ENCODE results near the gene HKDC1.
"Not testable (repeated sequence)": the region's sequence is repeated elsewhere in the genome, so short reads cannot be mapped to it uniquely, and the experiment has no call there.

The HKDC1 gene

GRCh38 chr10:69269761-69270160 is 49.6 kb downstream of the HKDC1 start:
- H3K27me3 ChIP-seq (ENCODE audit: control insufficient read depth in 1 of 2, insufficient read depth in 2 of 2, low read length in 2 of 2) = no peaks in the 10 kb centered on the region
- H3K9me3 ChIP-seq (ENCODE audit: low read length) = no peaks in the 10 kb centered on the region
- no peak overlapping the region for H3K9ac ChIP-seq (ENCODE audit: low read length)
- H3K36me3 ChIP-seq (ENCODE audit: insufficient read depth, low read length) = no peaks in the 10 kb centered on the region
- H3K27ac ChIP-seq (ENCODE audit: low read depth, low read length) = no peak overlapping the region
- H3K4me3 ChIP-seq (ENCODE audit: low read depth in 1 of 2, low read length in 2 of 2) = no peak overlapping the region
- no peaks in the 10 kb centered on the region for H3K4me1 ChIP-seq (ENCODE audit: insufficient read depth, low read length)

- Histone ChIP-seq H3K9ac (ENCODE audit: low read length) (no peak overlapping the region), H3K27ac (ENCODE audit: low read depth, low read length) (no peak overlapping the region), H3K4me1 (ENCODE audit: insufficient read depth, low read length) (no peaks in the 10 kb centered on the region), H3K4me3 (ENCODE audit: low read depth in 1 of 2, low read length in 2 of 2) (no peak overlapping the region), H3K36me3 (ENCODE audit: insufficient read depth, low read length) (no peaks in the 10 kb centered on the region), H3K27me3 (ENCODE audit: control insufficient read depth in 1 of 2, insufficient read depth in 2 of 2, low read length in 2 of 2) (no peaks in the 10 kb centered on the region), H3K9me3 (ENCODE audit: low read length) (no peaks in the 10 kb centered on the region)
These were observed 50.9 kb downstream of the HKDC1 start for GRCh38 chr10:69270990-69271389.

GRCh38 chr10:69272624-69273023 is 52.5 kb downstream of the HKDC1 start:
- H3K27ac ChIP-seq (ENCODE audit: low read depth, low read length) = no peak overlapping the region
- H3K4me1 ChIP-seq (ENCODE audit: insufficient read depth, low read length) = no peaks in the 10 kb centered on the region
- no peaks in the 10 kb centered on the region for H3K27me3 ChIP-seq (ENCODE audit: control insufficient read depth in 1 of 2, insufficient read depth in 2 of 2, low read length in 2 of 2)
- no peaks in the 10 kb centered on the region for H3K36me3 ChIP-seq (ENCODE audit: insufficient read depth, low read length)
- no peak overlapping the region for H3K9ac ChIP-seq (ENCODE audit: low read length)
- no peak overlapping the region for H3K4me3 ChIP-seq (ENCODE audit: low read depth in 1 of 2, low read length in 2 of 2)
- no peaks in the 10 kb centered on the region for H3K9me3 ChIP-seq (ENCODE audit: low read length)

DNA sequence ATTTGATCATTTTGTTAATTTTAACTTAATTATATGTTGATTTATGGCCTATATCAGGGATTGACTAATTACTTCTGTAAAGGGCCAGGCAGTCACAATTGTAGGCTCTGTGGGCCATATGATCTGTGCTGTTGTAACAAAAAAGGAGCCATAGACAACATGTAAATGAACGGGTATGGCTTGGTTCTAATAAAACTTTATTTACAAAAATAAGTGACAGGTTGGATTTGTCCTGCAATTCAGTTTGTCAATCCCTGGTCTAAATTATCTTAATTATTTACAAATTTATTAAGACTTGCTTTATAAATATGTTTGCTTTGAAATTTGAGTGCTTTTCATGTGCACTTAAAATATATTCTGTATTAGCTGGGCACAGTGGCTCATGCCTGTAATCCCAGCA is 55.3 kb downstream of the HKDC1 start:
- Histone ChIP-seq H3K9me3 (ENCODE audit: low read length) (no peaks in the 10 kb centered on the region), H3K27ac (ENCODE audit: low read depth, low read length) (no peak overlapping the region), H3K4me3 (ENCODE audit: low read depth in 1 of 2, low read length in 2 of 2) (no peak overlapping the region), H3K27me3 (ENCODE audit: control insufficient read depth in 1 of 2, insufficient read depth in 2 of 2, low read length in 2 of 2) (no peaks in the 10 kb centered on the region), H3K4me1 (ENCODE audit: insufficient read depth, low read length) (no peaks in the 10 kb centered on the region), H3K36me3 (ENCODE audit: insufficient read depth, low read length) (no peaks in the 10 kb centered on the region), H3K9ac (ENCODE audit: low read length) (no peak overlapping the region)

DNA sequence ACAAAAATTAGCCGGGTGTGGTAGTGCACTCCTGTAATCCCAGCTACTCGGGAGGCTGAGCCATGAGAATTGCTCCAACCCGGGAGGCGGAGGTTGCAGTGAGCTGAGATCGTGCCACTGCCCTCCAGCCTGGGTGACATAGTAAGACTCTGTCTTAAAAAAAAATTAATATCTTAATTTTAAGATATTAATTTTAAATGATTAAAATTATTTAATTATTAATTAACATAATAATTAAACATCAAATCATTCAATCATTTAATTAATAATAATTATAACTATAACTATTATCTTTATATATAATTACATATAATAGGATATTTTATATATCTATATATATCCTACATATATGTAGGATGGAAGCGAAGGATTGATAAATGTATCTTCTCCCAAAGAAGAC is 56.4 kb downstream of the HKDC1 start:
- H3K9me3 ChIP-seq (ENCODE audit: low read length) = no peaks in the 10 kb centered on the region
- no peaks in the 10 kb centered on the region for H3K27me3 ChIP-seq (ENCODE audit: control insufficient read depth in 1 of 2, insufficient read depth in 2 of 2, low read length in 2 of 2)
- H3K9ac ChIP-seq (ENCODE audit: low read length) = no peak overlapping the region
- H3K4me1 ChIP-seq (ENCODE audit: insufficient read depth, low read length) = no peaks in the 10 kb centered on the region
- H3K4me3 ChIP-seq (ENCODE audit: low read depth in 1 of 2, low read length in 2 of 2) = no peak overlapping the region
- no peaks in the 10 kb centered on the region for H3K36me3 ChIP-seq (ENCODE audit: insufficient read depth, low read length)
- no peak overlapping the region for H3K27ac ChIP-seq (ENCODE audit: low read depth, low read length)

DNA sequence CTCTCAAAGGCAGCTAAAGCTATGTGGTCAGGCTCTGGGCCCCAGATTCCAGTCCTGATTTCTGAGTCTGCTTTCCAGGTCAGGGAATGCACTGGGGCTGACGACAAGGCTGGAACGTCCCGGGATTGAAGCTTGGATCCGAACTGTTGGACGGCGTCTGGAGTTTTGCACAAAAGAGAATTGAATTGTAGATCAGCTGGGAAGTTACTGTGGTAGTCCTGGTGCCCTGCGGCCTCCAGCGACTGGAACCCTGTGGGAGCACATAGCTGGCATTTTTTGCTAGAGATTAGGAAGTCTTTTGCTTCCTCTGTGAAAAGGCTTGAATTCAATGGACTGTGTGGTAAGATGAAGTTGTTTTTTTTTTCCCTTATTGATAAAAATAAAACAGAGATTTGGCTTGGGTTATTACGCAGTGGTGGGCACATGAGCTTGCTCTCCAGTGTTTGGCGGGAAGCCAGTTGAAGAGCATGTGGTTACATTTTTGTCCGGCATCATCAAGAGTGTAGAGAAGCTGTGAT is 58.4 kb downstream of the HKDC1 start, which contains the start of gene HK1:
Gene HK1, plus strand, starts transcription at position 51 of the 518 bp plus-strand sequence.
- Histone ChIP-seq H3K27ac (ENCODE audit: low read depth, low read length) (no peak within 1 kb of the TSS), H3K4me3 (ENCODE audit: low read depth in 1 of 2, low read length in 2 of 2) (no peak within 1 kb of the TSS), H3K9ac (ENCODE audit: low read length) (no peak within 1 kb of the TSS), H3K9me3 (ENCODE audit: low read length) (no peaks in the 10 kb centered on the region), H3K4me1 (ENCODE audit: insufficient read depth, low read length) (no peaks in the 10 kb centered on the region), H3K27me3 (ENCODE audit: control insufficient read depth in 1 of 2, insufficient read depth in 2 of 2, low read length in 2 of 2) (no peaks in the 10 kb centered on the region), H3K36me3 (ENCODE audit: insufficient read depth, low read length) (no peaks in the 10 kb centered on the region)

DNA sequence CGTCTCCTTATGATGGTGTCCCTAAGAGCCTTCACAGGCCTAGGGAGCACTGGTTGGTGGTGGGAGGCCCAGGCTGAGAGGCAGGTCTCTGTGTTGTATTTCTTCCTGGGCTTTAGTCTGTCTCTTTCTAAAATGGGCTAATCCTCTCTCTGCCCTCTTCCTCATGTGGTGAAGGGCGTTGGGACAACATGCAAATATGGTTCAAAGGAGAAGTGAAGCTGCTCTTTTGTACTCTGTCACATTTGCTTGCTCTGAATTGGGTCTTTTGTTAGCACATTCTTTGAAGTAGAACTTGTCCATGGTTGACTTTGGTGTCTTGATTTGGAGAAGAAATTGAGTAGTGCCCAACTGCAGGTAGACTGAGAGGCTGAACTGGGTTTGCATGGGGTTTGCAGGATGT is 59.0 kb downstream of the HKDC1 start:
- Histone ChIP-seq H3K4me3 (ENCODE audit: low read depth in 1 of 2, low read length in 2 of 2) (no peak overlapping the region), H3K4me1 (ENCODE audit: insufficient read depth, low read length) (no peaks in the 10 kb centered on the region), H3K27me3 (ENCODE audit: control insufficient read depth in 1 of 2, insufficient read depth in 2 of 2, low read length in 2 of 2) (no peaks in the 10 kb centered on the region), H3K9ac (ENCODE audit: low read length) (no peak overlapping the region), H3K9me3 (ENCODE audit: low read length) (no peaks in the 10 kb centered on the region), H3K36me3 (ENCODE audit: insufficient read depth, low read length) (no peaks in the 10 kb centered on the region), H3K27ac (ENCODE audit: low read depth, low read length) (no peak overlapping the region)

- Histone ChIP-seq H3K27ac (ENCODE audit: low read depth, low read length) (no peak overlapping the region), H3K27me3 (ENCODE audit: control insufficient read depth in 1 of 2, insufficient read depth in 2 of 2, low read length in 2 of 2) (no peaks in the 10 kb centered on the region), H3K4me1 (ENCODE audit: insufficient read depth, low read length) (no peaks in the 10 kb centered on the region), H3K36me3 (ENCODE audit: insufficient read depth, low read length) (no peaks in the 10 kb centered on the region), H3K9me3 (ENCODE audit: low read length) (no peaks in the 10 kb centered on the region), H3K4me3 (ENCODE audit: low read depth in 1 of 2, low read length in 2 of 2) (no peak overlapping the region), H3K9ac (ENCODE audit: low read length) (no peak overlapping the region)
These were observed 61.6 kb downstream of the HKDC1 start for GRCh38 chr10:69281507-69282413.

- H3K4me1 ChIP-seq (ENCODE audit: insufficient read depth, low read length); H3K27ac ChIP-seq (ENCODE audit: low read depth, low read length); H3K36me3 ChIP-seq (ENCODE audit: insufficient read depth, low read length); H3K9me3 ChIP-seq (ENCODE audit: low read length); H3K27me3 ChIP-seq (ENCODE audit: control insufficient read depth in 1 of 2, insufficient read depth in 2 of 2, low read length in 2 of 2); H3K9ac ChIP-seq (ENCODE audit: low read length); H3K4me3 ChIP-seq (ENCODE audit: low read depth in 1 of 2, low read length in 2 of 2): not testable (repeated sequence)
These were observed 64.3 kb downstream of the HKDC1 start for GRCh38 chr10:69284402-69284801.

DNA sequence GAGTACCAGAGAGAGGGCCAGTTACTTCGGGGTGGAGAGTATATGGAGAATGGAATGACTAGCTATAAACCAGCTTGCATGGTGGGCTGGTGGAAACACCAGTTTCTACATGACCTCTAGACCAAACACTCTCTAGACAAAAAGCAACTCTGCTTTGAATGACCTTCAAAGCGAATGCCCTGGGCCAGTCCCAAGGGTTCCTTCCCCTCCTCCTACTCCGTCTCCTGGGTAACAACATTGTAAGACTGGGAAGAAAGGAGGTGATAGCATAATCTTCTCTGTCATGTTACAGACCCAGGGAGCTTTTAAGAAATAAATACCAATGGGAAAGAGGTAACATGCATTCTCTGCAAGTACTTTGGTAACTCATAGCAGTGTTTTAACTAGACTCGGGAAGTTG is 65.6 kb downstream of the HKDC1 start:
- Histone ChIP-seq H3K9ac (ENCODE audit: low read length) (no peak overlapping the region), H3K4me3 (ENCODE audit: low read depth in 1 of 2, low read length in 2 of 2) (no peak overlapping the region), H3K36me3 (ENCODE audit: insufficient read depth, low read length) (no peaks in the 10 kb centered on the region), H3K27ac (ENCODE audit: low read depth, low read length) (no peak overlapping the region), H3K4me1 (ENCODE audit: insufficient read depth, low read length) (no peaks in the 10 kb centered on the region), H3K27me3 (ENCODE audit: control insufficient read depth in 1 of 2, insufficient read depth in 2 of 2, low read length in 2 of 2) (no peaks in the 10 kb centered on the region), H3K9me3 (ENCODE audit: low read length) (no peaks in the 10 kb centered on the region)

DNA sequence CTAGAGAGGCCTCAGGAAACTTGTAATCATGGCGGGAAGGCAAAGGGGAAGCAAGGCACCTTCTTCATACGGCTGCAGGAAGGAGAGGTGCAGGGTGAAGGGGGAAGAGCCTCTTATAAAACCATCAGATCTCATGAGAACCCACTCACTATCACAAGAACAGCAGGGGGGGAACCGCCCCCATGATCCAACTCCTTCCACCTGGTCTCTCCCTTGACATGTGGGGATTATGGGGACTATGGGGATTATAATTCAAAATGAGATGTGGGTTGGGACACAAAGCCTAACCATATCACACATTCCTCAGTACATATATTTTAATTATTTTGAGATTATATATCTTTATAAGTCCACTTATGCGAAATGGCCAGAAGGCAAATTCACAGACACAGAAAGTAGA is 67.0 kb downstream of the HKDC1 start:
- Histone ChIP-seq H3K9ac (ENCODE audit: low read length) (no peak overlapping the region), H3K4me1 (ENCODE audit: insufficient read depth, low read length) (no peaks in the 10 kb centered on the region), H3K4me3 (ENCODE audit: low read depth in 1 of 2, low read length in 2 of 2) (no peak overlapping the region), H3K9me3 (ENCODE audit: low read length) (no peaks in the 10 kb centered on the region), H3K27ac (ENCODE audit: low read depth, low read length) (no peak overlapping the region), H3K27me3 (ENCODE audit: control insufficient read depth in 1 of 2, insufficient read depth in 2 of 2, low read length in 2 of 2) (no peaks in the 10 kb centered on the region), H3K36me3 (ENCODE audit: insufficient read depth, low read length) (no peaks in the 10 kb centered on the region)

DNA sequence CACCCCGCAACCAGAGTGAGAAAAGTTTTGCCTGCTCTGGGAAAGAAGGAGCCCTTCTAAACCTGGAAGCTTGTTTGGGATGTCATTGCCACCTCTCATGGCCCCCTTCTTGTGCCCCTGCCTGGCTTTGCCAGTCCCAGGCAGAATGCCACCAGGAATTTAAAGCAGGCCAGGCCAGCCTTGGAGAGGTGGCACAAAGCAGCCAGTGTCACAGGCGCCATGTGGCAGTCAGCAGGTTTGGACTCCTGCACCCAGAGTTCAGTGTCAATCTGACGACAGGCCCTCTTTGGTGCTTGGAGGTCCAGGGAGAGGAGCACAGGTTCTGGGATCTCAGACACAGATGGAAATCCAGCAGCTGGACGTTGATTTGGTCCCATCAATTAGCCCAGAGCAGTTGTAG is 70.9 kb downstream of the HKDC1 start:
- Histone ChIP-seq H3K27me3 (ENCODE audit: control insufficient read depth in 1 of 2, insufficient read depth in 2 of 2, low read length in 2 of 2) (no peaks in the 10 kb centered on the region), H3K4me1 (ENCODE audit: insufficient read depth, low read length) (no peaks in the 10 kb centered on the region), H3K4me3 (ENCODE audit: low read depth in 1 of 2, low read length in 2 of 2) (no peak overlapping the region), H3K9me3 (ENCODE audit: low read length) (no peaks in the 10 kb centered on the region), H3K36me3 (ENCODE audit: insufficient read depth, low read length) (no peaks in the 10 kb centered on the region), H3K27ac (ENCODE audit: low read depth, low read length) (no peak overlapping the region), H3K9ac (ENCODE audit: low read length) (no peak overlapping the region)
